Tibial nerve (tissue), 4 donors: Measurements from ENCODE around the gene NPDC1. TPM values are rescaled to one million over a fixed set of nuclear protein-coding genes. Genes with fewer than 3 reads are reported as not detected.

Experiments
- DNase-seq, 2 donors: peaks; one replicate each; pipeline ENCODE4 v3.0.0-alpha.2; 2019; ENCODE audit warnings: low spot score in 2 of 2
- H3K27ac ChIP-seq, 4 donors: fragments of 200-600 bp; sonication (generic) in 3 of 4; one replicate each; pipeline ENCODE4 v1.5.1; 2017 to 2019; ENCODE audit warnings: mild to moderate bottlenecking in 1 of 4
- H3K27me3 ChIP-seq, 2 donors: fragments of 200-600 bp; sonication (generic) in 1 of 2; one replicate each; pipeline versions ENCODE4 v1.5.1 to v1.6.0; 2017 to 2019
- H3K36me3 ChIP-seq, 3 donors: fragments of 200-600 bp; sonication (generic); one replicate each; pipeline ENCODE4 v1.5.1; 2018 to 2019
- H3K4me1 ChIP-seq, 4 donors: fragments of 200-600 bp; sonication (generic) in 3 of 4; one replicate each; pipeline ENCODE4 v1.5.1; 2017 to 2019
- H3K4me3 ChIP-seq, 4 donors: fragments of 200-600 bp; sonication (generic) in 3 of 4; one replicate each; pipeline ENCODE4 v1.5.1; 2017 to 2019; ENCODE audit warnings: mild to moderate bottlenecking in 1 of 4, moderate library complexity in 1 of 4
- H3K9me3 ChIP-seq, 4 donors: fragments of 200-600 bp; sonication (generic) in 3 of 4; one replicate each; pipeline ENCODE4 v1.5.1; 2017 to 2019
- EP300 ChIP-seq, 2 donors: sonication (generic); formaldehyde crosslinking; IDR thresholded peaks; one replicate each; pipeline ENCODE4 v1.6.1; 2017; ENCODE audit warnings: antibody characterized with exemption in 2 of 2, mild to moderate bottlenecking in 1 of 2
- POLR2A ChIP-seq, 2 donors: fragments of 450-650 bp; IDR thresholded peaks; one replicate each; pipeline ENCODE4 v1.6.1; 2017; ENCODE audit warnings: antibody characterized with exemption in 2 of 2, mild to moderate bottlenecking in 2 of 2, moderate library complexity in 2 of 2
- WGBS, 2 donors: methylation state at CpG; one replicate each; pipeline ENCODE4 v1.1.5; 2018; 5-methylcytosine and 5-hydroxymethylcytosine counted together
- total RNA-seq, 4 donors: library from RNA; depleted of rRNA; stranded (reverse); fragments of >200 nt; gene quantifications; one replicate each; pipeline ENCODE4 v1.1.0, GENCODE V29; 2016
- TF ChIP-seq, protein P1 (sequence below), 5 experiments: fragments of 200-600 bp in 3 of 5; fragments of 450-650 bp in 2 of 5; sonication (generic) in 3 of 5; IDR thresholded peaks; one replicate each; pipeline ENCODE4 v1.5.1; 2016 to 2019; ENCODE audit warnings: antibody characterized with exemption in 5 of 5, mild to moderate bottlenecking in 3 of 5, moderate library complexity in 2 of 5

NPDC1 gene
- total RNA-seq, 4 donors from 2014 or later = 80.6 to 269 (median 182) TPM

DNA sequence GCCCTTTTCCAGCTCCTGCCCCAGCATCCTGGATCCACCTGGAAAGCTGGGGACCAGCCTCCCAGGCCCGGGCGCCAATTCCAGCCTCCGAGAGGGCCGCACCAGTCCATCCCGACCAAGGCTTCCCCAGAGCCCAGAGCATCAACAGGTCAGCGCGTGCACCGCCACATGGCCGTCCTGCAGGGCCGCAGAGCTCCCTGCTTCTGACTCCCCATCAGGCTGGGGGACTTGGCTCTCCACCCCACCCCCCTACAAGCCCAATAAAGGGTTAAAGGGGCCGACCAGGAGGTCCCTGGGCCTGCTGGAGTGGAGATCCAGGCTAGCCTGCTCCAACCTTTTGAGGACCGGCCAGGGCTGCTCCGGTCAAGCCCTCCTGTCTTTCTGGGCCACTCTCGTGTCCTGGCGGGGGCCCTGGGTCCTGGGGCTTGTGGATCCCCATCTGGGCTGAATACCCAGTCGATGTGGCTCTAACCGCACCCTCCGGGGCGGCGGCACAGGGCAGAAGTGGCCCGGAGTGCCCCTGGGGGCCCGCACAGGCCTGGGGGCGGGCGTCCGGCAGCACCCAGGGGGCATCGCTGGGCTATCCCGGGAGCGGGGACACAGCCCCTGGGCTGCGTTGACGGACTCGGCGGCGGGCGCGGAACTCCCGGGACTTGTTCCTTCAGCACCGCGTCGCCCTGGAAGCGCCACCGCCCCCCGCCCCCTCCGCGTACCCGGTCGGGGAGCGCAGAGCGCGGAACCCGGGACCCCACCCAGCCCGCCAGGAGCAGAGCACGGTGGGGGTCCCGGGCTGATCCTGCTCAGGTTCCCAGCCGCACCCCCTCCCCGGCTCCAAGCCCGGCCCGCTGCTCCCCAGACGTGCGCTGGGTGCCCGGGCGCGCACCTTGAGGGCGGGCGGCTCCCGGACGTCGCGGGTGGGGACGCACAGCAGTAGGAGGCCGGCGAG is 7.3 kb upstream of the NPDC1 start:
- H3K4me3 ChIP-seq = peak overlapping the region; percentile 32 to 55 (median 40)
- H3K27me3 ChIP-seq = peaks cover 0 to 35% of the 10 kb centered on the region in 2 donors
- no peak for DNase-seq
- peaks cover 3 to 82% (median 35%) of the 10 kb centered on the region in 4 donors for H3K4me1 ChIP-seq
- H3K27ac ChIP-seq = peak overlapping the region; percentile 76 to 92 (median 88)
- TF ChIP-seq EP300 (IDR thresholded peaks at IDR 0.05) (no peak), POLR2A (IDR thresholded peaks at IDR 0.05) (no peak)
- TF ChIP-seq, protein P1, sequence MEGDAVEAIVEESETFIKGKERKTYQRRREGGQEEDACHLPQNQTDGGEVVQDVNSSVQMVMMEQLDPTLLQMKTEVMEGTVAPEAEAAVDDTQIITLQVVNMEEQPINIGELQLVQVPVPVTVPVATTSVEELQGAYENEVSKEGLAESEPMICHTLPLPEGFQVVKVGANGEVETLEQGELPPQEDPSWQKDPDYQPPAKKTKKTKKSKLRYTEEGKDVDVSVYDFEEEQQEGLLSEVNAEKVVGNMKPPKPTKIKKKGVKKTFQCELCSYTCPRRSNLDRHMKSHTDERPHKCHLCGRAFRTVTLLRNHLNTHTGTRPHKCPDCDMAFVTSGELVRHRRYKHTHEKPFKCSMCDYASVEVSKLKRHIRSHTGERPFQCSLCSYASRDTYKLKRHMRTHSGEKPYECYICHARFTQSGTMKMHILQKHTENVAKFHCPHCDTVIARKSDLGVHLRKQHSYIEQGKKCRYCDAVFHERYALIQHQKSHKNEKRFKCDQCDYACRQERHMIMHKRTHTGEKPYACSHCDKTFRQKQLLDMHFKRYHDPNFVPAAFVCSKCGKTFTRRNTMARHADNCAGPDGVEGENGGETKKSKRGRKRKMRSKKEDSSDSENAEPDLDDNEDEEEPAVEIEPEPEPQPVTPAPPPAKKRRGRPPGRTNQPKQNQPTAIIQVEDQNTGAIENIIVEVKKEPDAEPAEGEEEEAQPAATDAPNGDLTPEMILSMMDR (IDR thresholded peaks at IDR 0.05) = no peak
- WGBS, 2 donors = 23 to 24% methylated on average over 20 to 26 of the region's 71 CpGs
- no peaks in the 10 kb centered on the region for H3K9me3 ChIP-seq
- no peaks in the 10 kb centered on the region for H3K36me3 ChIP-seq

DNA sequence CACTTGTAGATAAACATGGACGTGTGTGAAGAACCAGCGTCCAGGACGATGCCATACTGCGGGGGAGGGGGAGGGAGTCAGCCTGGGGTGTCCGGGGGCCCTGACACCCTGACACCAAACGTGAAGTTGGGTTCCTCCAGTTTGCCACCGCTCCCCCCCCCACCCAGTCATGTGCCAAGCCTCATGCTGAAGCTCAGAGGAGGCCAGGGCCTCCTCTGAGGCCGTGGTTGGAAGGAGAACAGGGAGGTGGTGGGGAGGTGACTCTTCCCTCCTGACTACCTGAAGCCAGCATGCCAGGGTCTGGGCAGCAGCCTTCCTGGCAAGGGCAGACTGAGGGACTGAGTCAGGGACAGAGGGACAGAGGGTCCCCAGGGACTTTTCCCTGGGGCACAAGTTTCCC is 6.3 kb upstream of the NPDC1 start:
- H3K27ac ChIP-seq = peak overlapping the region in 1 of 4 donors; percentile 17
- TF ChIP-seq EP300 (IDR thresholded peaks at IDR 0.05) (no peak), POLR2A (IDR thresholded peaks at IDR 0.05) (no peak)
- TF ChIP-seq, protein P1 (IDR thresholded peaks at IDR 0.05) = no peak
- peaks cover 0 to 39% of the 10 kb centered on the region in 2 donors for H3K27me3 ChIP-seq
- DNase-seq = no peak
- H3K9me3 ChIP-seq = no peaks in the 10 kb centered on the region
- H3K4me1 ChIP-seq = peaks cover 3 to 75% (median 35%) of the 10 kb centered on the region in 4 donors
- WGBS, 2 donors = 63 to 75% methylated on average over 8 of the region's 8 CpGs
- H3K4me3 ChIP-seq = no peak overlapping the region
- H3K36me3 ChIP-seq = no peaks in the 10 kb centered on the region

- peaks cover 3 to 72% (median 38%) of the 10 kb centered on the region in 4 donors for H3K4me1 ChIP-seq
- TF ChIP-seq, protein P1 (IDR thresholded peaks at IDR 0.05) = no peak
- TF ChIP-seq POLR2A (IDR thresholded peaks at IDR 0.05) (no peak), EP300 (IDR thresholded peaks at IDR 0.05) (no peak)
- H3K4me3 ChIP-seq = no peak overlapping the region
- no peak overlapping the region for H3K27ac ChIP-seq
- no peaks in the 10 kb centered on the region for H3K9me3 ChIP-seq
- WGBS, 2 donors = 71 to 89% methylated on average over 9 to 12 of the region's 17 CpGs
- H3K27me3 ChIP-seq = peaks cover 0 to 39% of the 10 kb centered on the region in 2 donors
- no peaks in the 10 kb centered on the region for H3K36me3 ChIP-seq
- no peak for DNase-seq
These were observed 5.3 kb upstream of the NPDC1 start for GRCh38 chr9:137051145-137051724.

DNA sequence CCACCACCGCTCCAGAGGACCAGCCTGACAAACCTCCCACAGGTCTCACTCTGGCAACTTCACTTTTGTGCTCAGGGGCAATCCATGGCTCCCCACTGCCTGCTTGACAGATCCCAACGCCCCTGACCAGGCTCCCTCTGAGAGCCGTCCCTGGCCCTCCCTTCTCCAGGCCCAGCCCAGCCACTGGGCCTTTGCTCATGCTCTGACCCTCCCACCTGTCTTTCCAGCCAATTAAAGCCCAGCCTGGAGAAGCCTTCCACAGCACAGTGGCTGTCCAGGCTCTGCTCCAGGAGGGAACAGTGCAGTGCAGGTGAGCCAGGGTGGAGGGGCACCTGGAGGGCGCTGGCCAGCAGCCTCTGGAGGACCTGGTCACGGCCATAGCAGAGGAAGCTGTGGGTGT is 4.6 kb upstream of the NPDC1 start:
- H3K4me1 ChIP-seq = peaks cover 3 to 69% (median 35%) of the 10 kb centered on the region in 4 donors
- H3K27me3 ChIP-seq = peaks cover 0 to 39% of the 10 kb centered on the region in 2 donors
- H3K36me3 ChIP-seq = no peaks in the 10 kb centered on the region
- no peak for DNase-seq
- WGBS, 2 donors = 65 to 80% methylated on average over 2 to 5 of the region's 5 CpGs
- H3K9me3 ChIP-seq = no peaks in the 10 kb centered on the region
- no peak for TF ChIP-seq EP300 (IDR thresholded peaks at IDR 0.05)
- TF ChIP-seq, protein P1 (IDR thresholded peaks at IDR 0.05) = no peak
- no peak for TF ChIP-seq POLR2A (IDR thresholded peaks at IDR 0.05)
- H3K4me3 ChIP-seq = no peak overlapping the region
- H3K27ac ChIP-seq = peak overlapping the region in 1 of 4 donors; percentile 37
